GM19193 (cell line): ENCODE measurements around the gene APOA4.

Experiments
- POLR2A ChIP-seq: IDR thresholded peaks from 4 replicates; pipeline ENCODE4 v1.6.1; 2011; ENCODE audit not compliant: insufficient read depth, insufficient read length; ENCODE audit errors: extremely low read depth

The APOA4 gene

GRCh38 chr11:116825854-116826750, 3.0 kb upstream of the APOA4 start:
- no peak for TF ChIP-seq POLR2A

GRCh38 chr11:116825434-116825833, 2.3 kb upstream of the APOA4 start:
- no peak for TF ChIP-seq POLR2A

GRCh38 chr11:116822575-116822974, 529 bp downstream of the APOA4 start:
- TF ChIP-seq POLR2A: no peak

- TF ChIP-seq POLR2A: no peak
Measured at GRCh38 chr11:116821050-116821918, 1.8 kb downstream of the APOA4 start.

GRCh38 chr11:116819049-116819448, 4.1 kb downstream of the APOA4 start:
- no peak for TF ChIP-seq POLR2A

GRCh38 chr11:116814502-116814901, 8.6 kb downstream of the APOA4 start:
- no peak for TF ChIP-seq POLR2A

GRCh38 chr11:116813781-116814471, 9.2 kb downstream of the APOA4 start:
- no peak for TF ChIP-seq POLR2A

GRCh38 chr11:116813170-116813569, 9.9 kb downstream of the APOA4 start:
- TF ChIP-seq POLR2A: no peak

GRCh38 chr11:116812109-116812508, 11.0 kb downstream of the APOA4 start:
- no peak for TF ChIP-seq POLR2A

GRCh38 chr11:116811194-116811593, 11.9 kb downstream of the APOA4 start:
- no peak for TF ChIP-seq POLR2A

- TF ChIP-seq POLR2A: no peak
Measured at GRCh38 chr11:116808262-116809175, 14.6 kb downstream of the APOA4 start.

- no peak for TF ChIP-seq POLR2A
Measured at GRCh38 chr11:116807601-116808261, 15.4 kb downstream of the APOA4 start.

GRCh38 chr11:116804001-116804400, 19.1 kb downstream of the APOA4 start:
- no peak for TF ChIP-seq POLR2A
